Smooth muscle cell (in vitro differentiated cells): ENCODE data around the gene CDON. TPM values are rescaled to one million over a fixed set of nuclear protein-coding genes. Genes with fewer than 3 reads are reported as not detected.

ENCODE experiments used
- DNase-seq: peaks from one replicate; lab custom pipeline; 2025; ENCODE audit not compliant: unreplicated experiment; lab: John Stamatoyannopoulos, UW
- H2AFZ ChIP-seq: fragments of 200-600 bp; sonication (generic); 2 replicates; pipeline ENCODE4 v1.6.0; 2016; ENCODE audit warnings: antibody characterized with exemption, low read depth, mild to moderate bottlenecking
- H3F3A ChIP-seq: fragments of 200-600 bp; sonication (generic); 2 replicates; pipeline ENCODE4 v1.6.0; 2017; ENCODE audit warnings: antibody characterized with exemption, low read depth
- H3K27ac ChIP-seq: fragments of 200-600 bp; sonication (generic); 2 replicates; pipeline ENCODE4 v1.5.1; 2016; ENCODE audit warnings: low read depth, mild to moderate bottlenecking
- H3K27me3 ChIP-seq: fragments of 200-600 bp; sonication (generic); 2 replicates; pipeline ENCODE4 v1.6.1; 2016; ENCODE audit warnings: low read depth, mild to moderate bottlenecking
- H3K36me3 ChIP-seq: fragments of 200-600 bp; sonication (generic); 2 replicates; pipeline ENCODE4 v1.5.1; 2016; ENCODE audit warnings: low read depth
- H3K4me1 ChIP-seq: fragments of 200-600 bp; sonication (generic); 2 replicates; pipeline ENCODE4 v1.5.1; 2016; ENCODE audit warnings: low read depth
- H3K4me2 ChIP-seq: fragments of 200-600 bp; sonication (generic); 2 replicates; pipeline ENCODE4 v1.6.0; 2016; ENCODE audit warnings: mild to moderate bottlenecking
- H3K4me3 ChIP-seq: fragments of 200-600 bp; sonication (generic); 2 replicates; pipeline ENCODE4 v1.5.1; 2016; ENCODE audit warnings: mild to moderate bottlenecking
- H3K79me2 ChIP-seq: fragments of 200-600 bp; sonication (generic); 2 replicates; pipeline ENCODE4 v1.6.0; 2016; ENCODE audit warnings: low read depth, mild to moderate bottlenecking
- H3K9ac ChIP-seq: fragments of 200-600 bp; sonication (generic); 2 replicates; pipeline ENCODE4 v1.6.0; 2016; ENCODE audit warnings: low read depth
- H3K9me3 ChIP-seq: fragments of 200-600 bp; sonication (generic); replicated peaks from 2 replicates; pipeline ENCODE4 v1.5.1; 2016; ENCODE audit warnings: low read depth
- H4K20me1 ChIP-seq: fragments of 200-600 bp; sonication (generic); 2 replicates; pipeline ENCODE4 v1.6.0; 2016; ENCODE audit warnings: low read depth
- CTCF ChIP-seq: fragments of 200-600 bp; sonication (generic); IDR thresholded peaks from 2 replicates; pipeline ENCODE4 v1.5.1; 2017; ENCODE audit warnings: borderline replicate concordance, mild to moderate bottlenecking, antibody characterized with exemption; ENCODE audit not compliant: insufficient read depth, poor library complexity, severe bottlenecking
- WGBS: methylation state at CpG from one replicate; pipeline ENCODE4 v1.1.7; 2016; ENCODE audit warnings: low lambda C conversion rate; 5-methylcytosine and 5-hydroxymethylcytosine counted together
- polyA plus RNA-seq: library from polyadenylated mRNA; unstranded; fragments of >200 nt; fragmentation: Nextera tagmentation; extraction: Ambion mirVana; gene quantifications from 2 replicates; pipeline ENCODE4 v1.2.1, GENCODE V29; 2016
- total RNA-seq: library from RNA; depleted of rRNA; stranded (reverse); fragments of >200 nt; gene quantifications from 2 replicates; pipeline ENCODE4 v1.2.3, GENCODE V29; 2014

The CDON gene
- total and polyA plus RNA-seq, 2 experiments from 2014 or later, result 1.6 to 14.8 TPM

- Histone ChIP-seq H2AFZ (no peak overlapping the region), H3K27ac (no peak overlapping the region), H4K20me1 (no peaks in the 10 kb centered on the region), H3K27me3 (no peaks in the 10 kb centered on the region), H3K79me2 (no peaks in the 10 kb centered on the region), H3K4me2 (no peak overlapping the region), H3K36me3 (no peaks in the 10 kb centered on the region), H3K4me3 (no peak overlapping the region), H3K9me3 (no peaks in the 10 kb centered on the region), H3K9ac (no peak overlapping the region), H3F3A (no peaks in the 10 kb centered on the region), H3K4me1 (no peaks in the 10 kb centered on the region)
- 93% methylated on average over 21 of the region's 21 CpGs for WGBS
- no peak for TF ChIP-seq CTCF
- DNase-seq, result no peak
Measured at GRCh38 chr11:125954123-125954944, 108.3 kb downstream of the CDON start.

GRCh38 chr11:125953401-125953935 is 109.2 kb downstream of the CDON start:
- H2AFZ ChIP-seq, result no peak overlapping the region
- TF ChIP-seq CTCF, result no peak
- no peak overlapping the region for H3K4me3 ChIP-seq
- WGBS, result 93% methylated on average over 18 of the region's 20 CpGs
- H4K20me1 ChIP-seq, result no peaks in the 10 kb centered on the region
- H3F3A ChIP-seq, result no peaks in the 10 kb centered on the region
- no peaks in the 10 kb centered on the region for H3K79me2 ChIP-seq
- no peaks in the 10 kb centered on the region for H3K4me1 ChIP-seq
- H3K4me2 ChIP-seq, result no peak overlapping the region
- no peaks in the 10 kb centered on the region for H3K27me3 ChIP-seq
- no peaks in the 10 kb centered on the region for H3K9me3 ChIP-seq
- no peak for DNase-seq
- H3K36me3 ChIP-seq, result no peaks in the 10 kb centered on the region
- no peak overlapping the region for H3K27ac ChIP-seq
- no peak overlapping the region for H3K9ac ChIP-seq

- H3K4me1 ChIP-seq, result no peaks in the 10 kb centered on the region
- H3K27ac ChIP-seq, result no peak overlapping the region
- H3K9ac ChIP-seq, result no peak overlapping the region
- no peak for TF ChIP-seq CTCF
- no peak overlapping the region for H3K4me2 ChIP-seq
- H3K79me2 ChIP-seq, result no peaks in the 10 kb centered on the region
- no peaks in the 10 kb centered on the region for H3K27me3 ChIP-seq
- no peak overlapping the region for H3K4me3 ChIP-seq
- 93% methylated on average over 7 of the region's 7 CpGs for WGBS
- H2AFZ ChIP-seq, result no peak overlapping the region
- no peaks in the 10 kb centered on the region for H3F3A ChIP-seq
- H3K9me3 ChIP-seq, result no peaks in the 10 kb centered on the region
- H3K36me3 ChIP-seq, result no peaks in the 10 kb centered on the region
- no peaks in the 10 kb centered on the region for H4K20me1 ChIP-seq
- no peak for DNase-seq
Measured at GRCh38 chr11:125952973-125953372, 109.7 kb downstream of the CDON start.

- no peaks in the 10 kb centered on the region for H3K79me2 ChIP-seq
- no peaks in the 10 kb centered on the region for H3K4me1 ChIP-seq
- H3F3A ChIP-seq, result no peaks in the 10 kb centered on the region
- no peak overlapping the region for H2AFZ ChIP-seq
- no peak overlapping the region for H3K9ac ChIP-seq
- H3K4me3 ChIP-seq, result no peak overlapping the region
- WGBS, result 98% methylated on average over 2 of the region's 2 CpGs
- H3K36me3 ChIP-seq, result no peaks in the 10 kb centered on the region
- H3K27me3 ChIP-seq, result no peaks in the 10 kb centered on the region
- H3K27ac ChIP-seq, result no peak overlapping the region
- no peak overlapping the region for H3K4me2 ChIP-seq
- no peaks in the 10 kb centered on the region for H3K9me3 ChIP-seq
- no peak for TF ChIP-seq CTCF
- no peak for DNase-seq
- H4K20me1 ChIP-seq, result no peaks in the 10 kb centered on the region
Measured at GRCh38 chr11:125952559-125952958, 110.1 kb downstream of the CDON start.
